G401 (cell line): Measurements from ENCODE around the gene TBCD. TPM values are rescaled to one million over a fixed set of nuclear protein-coding genes. Genes with fewer than 3 reads are reported as not detected.

Experiments
- DNase-seq: peaks from one replicate; pipeline ENCODE4 v3.0.0-alpha.2; 2015; ENCODE audit warnings: low spot score
- in situ Hi-C: cut with HindIII; loops from 2 replicates; pipeline ENCODE4 v1.10.0; 2016; ENCODE audit warnings: low sequenced_read_pairs, mixed read lengths
- total RNA-seq: library from RNA; depleted of rRNA; stranded (reverse); fragments of >200 nt; shearing (Covaris generic); gene quantifications from 2 replicates; pipeline ENCODE4 v1.2.3, GENCODE V29; 2014

TBCD gene
- total RNA-seq, 1 experiment from 2014 or later = 108 TPM

- in situ Hi-C loops = no loop called here
- no peak for DNase-seq
Observed at GRCh38 chr17:82820278-82821251, 68.7 kb downstream of the TBCD start.

DNA sequence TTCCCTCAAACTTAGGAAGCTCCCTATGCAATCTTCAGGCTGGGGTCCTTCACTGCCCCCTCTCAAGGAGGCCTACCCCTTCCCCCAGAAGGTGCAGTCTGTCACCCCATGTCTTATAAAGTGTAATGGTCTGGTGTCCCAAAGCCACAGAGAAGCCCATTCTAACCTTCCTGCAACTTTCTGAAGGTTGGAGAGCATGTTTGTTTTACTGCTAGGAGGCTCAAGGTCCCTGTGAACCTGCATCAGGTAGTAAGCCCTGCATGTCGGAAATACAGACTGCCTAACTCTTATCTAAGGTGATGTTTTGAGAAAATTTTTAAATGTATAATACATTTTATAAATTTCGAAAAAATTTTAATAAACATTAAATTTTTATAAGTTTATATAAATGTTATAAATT, 69.7 kb downstream of the TBCD start:
- in situ Hi-C loops = no loop called here
- DNase-seq = no peak

GRCh38 chr17:82822281-82822680, 70.4 kb downstream of the TBCD start:
- in situ Hi-C loops = no loop called here
- no peak for DNase-seq

GRCh38 chr17:82823004-82823403, 71.1 kb downstream of the TBCD start:
- DNase-seq = no peak
- in situ Hi-C loops = no loop called here

DNA sequence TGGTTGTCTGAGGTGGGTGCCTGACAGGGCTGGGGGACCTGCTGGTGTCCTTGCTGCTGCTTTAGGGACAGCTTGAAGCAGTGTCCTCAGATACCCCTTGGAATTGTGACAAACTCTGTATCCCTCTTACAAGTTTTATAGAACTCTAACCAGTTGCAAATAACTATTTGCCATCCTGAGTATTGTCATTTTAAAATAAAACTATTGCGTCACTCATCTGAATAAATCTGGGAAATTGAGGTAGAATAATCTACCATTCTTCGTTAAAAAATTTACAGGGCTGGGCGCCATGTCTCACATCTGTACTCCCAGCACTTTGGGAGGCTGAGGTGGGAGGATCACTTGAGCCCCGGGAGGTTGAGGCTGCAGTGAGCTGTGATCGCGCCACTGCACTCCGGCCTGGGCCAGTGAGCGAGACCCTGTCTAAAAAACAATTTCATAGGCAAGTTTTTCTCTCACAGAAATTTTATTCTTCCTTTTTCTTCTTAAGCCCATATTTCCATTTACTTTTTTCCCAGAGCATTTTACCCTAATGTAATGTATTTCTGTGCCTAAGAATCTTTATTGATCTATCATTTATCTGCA, 73.8 kb downstream of the TBCD start:
- DNase-seq = no peak
- in situ Hi-C loops = no loop called here

GRCh38 chr17:82826211-82826610, 74.3 kb downstream of the TBCD start:
- in situ Hi-C loops = no loop called here
- DNase-seq = no peak

GRCh38 chr17:82826956-82827355, 75.1 kb downstream of the TBCD start:
- in situ Hi-C loops = no loop called here
- DNase-seq = no peak

DNA sequence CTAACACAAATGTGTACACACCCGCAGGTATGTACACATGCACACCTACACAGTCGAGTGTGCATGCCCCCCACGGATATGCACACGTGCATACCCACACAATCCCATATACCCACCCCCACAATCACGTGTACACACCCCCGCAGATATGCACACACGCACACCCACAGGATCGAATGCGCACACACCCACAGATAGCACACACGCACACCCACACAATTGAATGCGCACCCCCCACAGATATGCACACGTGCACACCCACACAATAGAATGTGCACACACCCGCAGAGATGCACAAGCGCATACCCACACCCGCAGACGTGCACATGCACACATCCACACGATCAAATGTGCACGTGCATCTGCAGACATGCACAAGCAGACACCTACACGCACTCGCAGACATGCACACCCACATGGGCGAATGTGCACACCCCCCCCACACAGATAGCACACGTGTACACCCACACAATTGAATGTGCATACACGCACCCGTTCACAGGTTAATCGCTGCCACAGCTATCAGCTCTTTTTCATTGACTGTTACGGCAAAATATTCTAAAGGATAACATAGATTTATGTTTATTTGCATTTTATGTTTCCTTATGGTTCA, 77.1 kb downstream of the TBCD start:
- DNase-seq = no peak
- in situ Hi-C loops = no loop called here

GRCh38 chr17:82830249-82830661, 78.4 kb downstream of the TBCD start:
- in situ Hi-C loops = no loop called here

DNA sequence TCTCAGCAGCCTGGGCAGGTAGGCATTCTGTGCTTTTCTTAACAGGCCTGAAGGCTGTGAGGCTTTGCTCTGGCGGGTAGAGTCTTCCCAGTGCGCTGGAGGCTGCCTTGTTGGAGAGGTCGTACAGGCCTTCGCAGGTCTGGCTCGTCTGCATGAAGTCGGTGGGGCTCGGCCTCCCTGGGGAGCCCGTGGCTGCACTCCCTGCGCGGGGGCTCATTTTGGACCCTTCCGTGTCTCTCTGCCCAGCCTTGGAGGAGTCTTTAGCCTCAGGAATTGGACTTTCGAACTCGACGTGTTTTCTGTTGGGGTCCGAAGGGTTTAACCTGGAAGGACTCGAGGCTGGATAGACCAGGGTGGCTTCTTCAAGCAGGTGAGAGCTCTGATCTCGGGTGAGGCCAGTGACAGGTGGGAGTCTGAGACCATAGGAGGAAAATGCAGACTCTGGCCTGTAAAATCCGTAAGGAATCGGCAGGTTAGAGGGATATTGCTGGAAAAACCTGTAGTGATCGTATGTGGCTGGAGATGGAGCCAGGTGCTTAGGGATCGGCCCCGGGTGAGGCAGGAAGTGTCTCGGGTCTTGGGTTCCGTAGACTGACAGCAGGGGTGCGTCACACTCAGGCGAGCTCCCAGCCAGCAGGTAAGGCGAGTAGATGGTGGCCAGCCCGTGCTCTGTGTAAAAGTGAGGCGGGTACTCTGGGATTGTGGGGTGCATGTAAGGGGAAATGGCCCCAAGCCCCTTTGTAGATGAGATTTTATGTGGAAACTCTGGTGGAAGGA, 79.4 kb downstream of the TBCD start:
- in situ Hi-C loops = no loop called here
- DNase-seq = peak; percentile 38

More at GRCh38 chr17:82830249-82830661, 78.4 kb downstream of the TBCD start:
- DNase-seq = peak; percentile 33

- in situ Hi-C loops = no loop called here
- peak; percentile 82 for DNase-seq
Observed at GRCh38 chr17:82831818-82832200, 79.9 kb downstream of the TBCD start.

DNA sequence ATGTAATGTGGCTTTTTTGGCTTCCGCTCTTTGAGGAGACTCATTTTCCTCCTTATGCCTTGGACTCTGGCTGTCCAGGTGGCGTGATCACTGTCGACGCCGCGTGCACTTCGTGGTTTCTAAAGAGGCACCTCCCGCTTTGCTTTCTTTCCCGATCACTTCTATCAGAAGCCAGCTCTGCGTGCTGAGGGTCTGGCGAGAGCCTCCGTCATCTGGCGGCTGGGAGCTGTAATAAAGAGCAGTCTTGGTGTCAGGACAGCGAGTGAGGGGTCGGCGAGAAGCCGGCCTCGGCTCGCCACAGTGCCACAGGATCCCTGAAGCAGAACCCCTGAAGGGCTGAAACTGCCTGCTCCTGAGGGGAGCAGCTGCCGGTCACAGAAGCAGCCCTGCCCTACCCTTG, 80.5 kb downstream of the TBCD start:
- in situ Hi-C loops = no loop called here
- DNase-seq = no peak

DNA sequence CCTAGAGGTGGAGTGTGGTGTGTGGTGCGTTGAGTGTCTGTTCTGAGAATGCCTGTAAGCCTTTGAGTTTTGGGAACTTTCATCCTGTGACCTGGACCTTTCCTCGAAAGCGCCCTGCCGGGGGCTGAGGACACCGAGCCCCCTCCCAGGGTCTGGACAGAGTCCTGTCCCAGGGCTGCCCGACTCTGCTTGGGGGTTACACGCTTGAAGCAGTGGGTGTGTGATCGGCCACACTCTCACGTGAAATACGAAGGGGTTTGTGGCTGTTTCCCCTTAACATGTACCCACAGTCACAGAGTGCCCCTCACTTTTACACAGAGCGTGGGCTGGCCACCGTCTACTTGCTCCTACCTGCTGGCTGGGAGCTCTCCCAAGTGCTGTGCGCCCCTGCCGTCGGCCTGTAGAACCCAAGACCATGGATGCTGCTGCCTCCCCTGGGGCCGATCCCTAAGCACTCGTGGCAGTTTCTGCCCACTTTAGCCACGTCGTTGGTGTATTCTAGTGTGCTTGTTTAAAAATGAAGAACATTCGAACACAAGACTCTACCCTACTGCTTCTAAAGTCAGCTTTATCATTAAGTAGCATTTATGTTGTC, 81.1 kb downstream of the TBCD start:
- DNase-seq = no peak
- in situ Hi-C loops = no loop called here

GRCh38 chr17:82835122-82835521, 83.3 kb downstream of the TBCD start:
- no peak for DNase-seq
- in situ Hi-C loops = loop anchor here (5.0 kb wide), 1 partner anchor 37 kb away; no protein-coding TSS in a partner anchor

DNA sequence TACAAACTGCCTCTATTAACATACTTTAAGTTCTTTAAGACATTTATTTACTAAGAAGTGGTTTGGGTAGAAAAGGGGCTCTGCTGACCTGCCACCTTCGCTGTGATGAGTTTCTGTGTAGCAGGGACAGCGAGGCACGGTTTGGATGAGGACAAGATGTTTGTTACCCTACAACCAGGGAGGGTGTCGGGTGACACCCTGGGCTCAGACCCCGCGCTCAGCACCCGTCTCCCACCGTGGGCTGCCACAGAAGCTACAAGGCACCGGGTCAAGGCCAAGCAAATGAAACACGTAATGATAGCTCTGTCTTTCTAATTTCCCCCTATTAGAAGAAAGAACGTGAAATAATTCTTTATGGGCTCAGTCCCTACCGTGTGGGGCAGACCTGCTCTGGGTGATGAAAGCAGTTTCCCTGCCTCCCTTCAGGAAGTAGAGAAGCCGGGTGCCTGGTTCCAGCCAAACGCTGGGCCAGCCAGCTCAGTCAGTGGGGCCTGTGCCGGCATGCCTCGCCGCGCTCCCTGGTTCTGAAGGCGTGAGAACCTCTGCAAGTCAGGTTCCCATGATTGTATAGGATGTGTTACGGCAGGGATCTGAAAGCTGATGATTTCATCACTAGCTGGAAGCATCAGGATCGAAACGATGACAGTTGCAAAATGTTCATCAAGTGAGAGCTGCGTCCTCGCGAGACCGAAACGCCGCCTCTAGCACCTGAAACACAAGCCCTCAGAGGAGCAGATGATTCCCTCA, 84.1 kb downstream of the TBCD start:
- in situ Hi-C loops = loop anchor here (5.0 kb wide), 1 partner anchor 36 kb away; no protein-coding TSS in a partner anchor
- no peak for DNase-seq

DNA sequence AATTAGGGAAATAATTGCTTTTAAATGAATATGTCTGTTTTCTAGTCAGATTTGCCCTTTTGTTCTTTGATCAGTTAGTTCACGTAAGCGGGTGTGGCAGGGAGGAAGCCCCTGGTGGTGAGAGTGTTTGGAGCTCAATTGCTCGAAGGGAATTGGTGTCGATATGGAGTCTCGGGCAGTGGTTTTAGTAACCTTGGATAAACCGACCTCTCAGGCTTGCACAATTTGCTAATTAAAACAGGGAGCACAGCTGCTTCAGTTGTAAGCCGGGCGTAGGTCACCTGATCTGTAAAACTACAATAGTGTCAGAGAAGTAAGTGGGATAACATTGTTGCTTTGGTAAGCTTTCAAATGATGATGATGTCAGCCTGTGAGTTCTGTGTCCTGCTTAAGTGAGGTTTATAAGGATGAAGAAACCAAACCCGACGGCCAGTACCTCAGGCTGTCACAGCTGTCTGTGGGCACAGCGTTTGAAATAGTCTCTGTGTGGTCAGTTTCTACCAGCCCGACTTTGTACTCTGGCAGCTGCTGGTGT, 85.0 kb downstream of the TBCD start:
- in situ Hi-C loops = loop anchor here (5.0 kb wide), 1 partner anchor 35 kb away; no protein-coding TSS in a partner anchor

DNA sequence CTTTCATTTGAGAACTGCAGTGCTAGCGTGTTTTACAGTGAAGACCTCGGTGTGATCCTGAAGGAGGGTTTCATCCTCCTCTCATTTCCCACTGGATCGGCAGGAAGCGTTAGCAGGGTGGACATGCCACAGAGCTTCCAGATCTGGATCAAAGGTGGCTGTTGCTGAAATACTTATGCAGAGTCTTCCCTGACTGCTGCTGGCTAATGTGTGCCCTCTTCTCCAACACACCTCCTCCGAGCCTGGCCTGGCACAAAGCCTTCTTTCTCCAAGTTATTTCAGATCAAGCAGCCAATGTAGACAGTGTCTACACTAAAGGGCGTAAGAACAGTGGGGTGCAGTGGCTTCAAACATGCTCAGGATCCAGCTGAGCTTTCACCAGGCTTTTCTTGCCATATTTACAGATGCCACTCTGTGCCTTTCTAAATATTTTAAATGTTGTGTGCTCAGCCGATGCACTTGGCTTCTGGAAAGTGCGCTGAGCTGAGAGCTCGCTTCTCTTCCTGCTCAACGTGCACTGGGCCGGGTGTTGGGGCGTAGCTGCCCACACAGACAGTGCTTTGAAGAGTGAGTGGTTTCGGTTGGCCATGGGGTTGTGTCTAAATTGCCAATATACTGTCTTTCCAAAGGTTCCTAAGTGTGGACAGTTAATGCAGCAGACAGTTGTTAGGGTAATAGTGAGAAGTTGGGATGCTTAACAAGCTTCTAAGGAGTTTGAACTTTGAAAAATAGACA, 85.9 kb downstream of the TBCD start:
- in situ Hi-C loops = loop anchor here (5.0 kb wide), 1 partner anchor 35 kb away; no protein-coding TSS in a partner anchor

More for the DNA sequence above, 85.0 kb downstream of the TBCD start:
- no peak for DNase-seq

More for the DNA sequence above, 85.9 kb downstream of the TBCD start:
- DNase-seq = no peak
